ENCODE data around the gene CNPY1.

Gene CNPY1

GRCh38 chr7:155466814-155467733, 79.3 kb downstream of the CNPY1 start:
- DNase-seq (ENCODE audit: low read depth): no peak

GRCh38 chr7:155466142-155466813, 80.1 kb downstream of the CNPY1 start:
- DNase-seq (ENCODE audit: low read depth): no peak

DNA sequence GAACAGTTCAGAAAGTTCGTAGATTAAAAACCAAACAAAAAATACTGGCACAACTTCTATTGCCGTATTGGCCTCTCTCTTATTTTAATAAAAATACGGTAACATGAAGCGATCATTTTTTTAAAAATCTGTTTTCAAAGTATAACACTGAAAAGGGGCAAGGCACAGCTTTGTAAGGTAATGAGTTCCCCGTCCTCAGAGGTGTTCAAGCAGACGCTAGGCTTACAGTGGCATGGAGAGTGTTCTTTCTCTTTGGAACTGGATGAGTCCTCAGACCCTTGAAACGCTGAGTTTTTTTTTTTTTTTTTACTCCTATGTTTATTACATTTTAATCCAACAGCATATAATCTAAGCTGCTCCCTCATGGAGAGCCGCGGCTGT, 80.6 kb downstream of the CNPY1 start:
- no peak for DNase-seq (ENCODE audit: low read depth)

DNA sequence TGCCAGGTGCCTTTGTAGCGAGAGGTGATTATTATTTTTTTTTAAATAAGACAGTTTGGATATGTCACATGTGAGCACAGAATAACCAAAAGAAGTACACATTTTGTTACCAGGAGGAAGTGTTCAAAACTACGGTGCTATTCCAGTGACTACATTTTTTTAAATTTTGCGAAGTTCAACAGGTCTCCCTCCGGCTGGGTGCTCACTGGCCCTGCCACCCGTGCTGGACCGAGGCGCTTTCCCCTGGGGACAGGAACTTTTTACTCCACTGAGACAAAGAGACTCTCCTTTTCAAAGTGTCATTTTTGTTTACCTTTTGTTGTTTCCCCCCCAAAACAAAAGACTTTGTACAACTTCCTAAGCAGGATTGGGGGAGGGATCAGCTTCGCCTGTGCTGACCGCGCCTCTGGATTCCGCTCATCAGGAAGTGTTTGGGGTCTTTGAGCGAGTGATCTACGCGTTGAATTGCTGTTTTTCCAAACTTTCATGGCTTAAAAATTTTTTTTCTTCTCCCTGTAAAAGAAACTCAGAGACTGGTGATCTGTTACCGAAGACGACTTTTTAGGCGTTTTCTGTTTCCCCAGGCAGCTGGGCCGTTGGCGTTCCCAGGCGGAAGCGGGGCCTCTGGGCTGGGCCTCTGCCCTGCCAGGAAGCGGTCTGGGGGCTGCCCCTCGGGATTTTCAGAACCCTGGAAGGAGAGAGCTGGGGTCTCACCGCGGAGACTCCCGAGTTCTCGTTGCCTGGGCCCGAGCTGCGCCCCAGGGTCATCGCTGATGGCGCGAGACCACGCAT, 81.2 kb downstream of the CNPY1 start:
- no peak for DNase-seq (ENCODE audit: low read depth)

DNA sequence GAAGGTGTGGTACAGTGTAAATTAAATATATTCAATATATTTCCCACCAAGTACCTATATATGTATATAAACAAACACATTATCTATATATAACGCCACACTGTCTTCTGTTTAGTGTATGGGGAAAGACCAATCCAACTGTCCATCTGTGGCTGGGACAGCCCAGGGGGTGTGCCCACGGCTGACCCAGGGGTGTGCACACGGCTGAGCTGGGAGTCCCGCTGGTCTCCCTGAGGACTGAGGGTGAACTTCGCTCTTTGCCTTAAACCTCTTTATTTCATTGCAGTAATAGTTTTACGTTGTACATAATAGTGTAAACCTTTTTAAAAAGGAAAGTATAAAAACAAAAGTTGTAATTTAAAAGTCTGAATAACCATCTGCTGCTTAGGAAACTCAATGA, 82.2 kb downstream of the CNPY1 start:
- no peak for DNase-seq (ENCODE audit: low read depth)

DNA sequence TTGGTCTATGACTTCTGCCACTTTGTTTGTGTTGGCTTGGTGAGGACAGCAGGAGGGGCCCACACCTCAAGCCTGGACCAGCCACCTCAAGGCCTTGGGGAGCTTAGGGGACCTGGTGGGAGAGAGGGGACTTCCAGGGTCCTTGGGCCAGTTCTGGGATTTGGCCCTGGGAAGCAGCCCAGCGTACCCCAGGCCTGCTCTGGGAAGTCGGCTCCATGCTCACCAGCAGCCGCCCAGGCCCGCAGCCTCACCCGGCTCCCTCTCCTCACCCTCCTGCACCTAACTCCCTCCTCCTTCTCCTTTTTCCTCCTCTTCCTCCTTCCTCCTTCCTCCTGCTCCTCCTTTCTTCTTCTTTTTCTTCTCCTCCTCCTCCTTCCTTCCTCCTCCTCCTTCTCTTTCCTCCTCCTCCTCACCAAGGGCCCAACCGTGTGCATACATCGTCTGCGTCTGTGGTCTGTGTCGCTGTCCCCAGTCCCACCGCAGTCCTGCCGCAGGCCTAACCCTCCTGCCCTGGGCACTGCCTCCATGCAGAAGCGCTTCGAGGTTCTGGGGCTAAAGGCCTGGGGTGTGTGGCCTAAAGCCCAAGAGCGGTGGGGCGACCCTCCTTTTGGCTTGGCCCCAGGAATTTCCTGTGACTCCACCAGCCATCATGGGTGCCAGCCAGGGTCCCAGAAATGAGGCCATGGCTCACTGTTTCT, 83.1 kb downstream of the CNPY1 start:
- DNase-seq (ENCODE audit: low read depth): no peak

DNA sequence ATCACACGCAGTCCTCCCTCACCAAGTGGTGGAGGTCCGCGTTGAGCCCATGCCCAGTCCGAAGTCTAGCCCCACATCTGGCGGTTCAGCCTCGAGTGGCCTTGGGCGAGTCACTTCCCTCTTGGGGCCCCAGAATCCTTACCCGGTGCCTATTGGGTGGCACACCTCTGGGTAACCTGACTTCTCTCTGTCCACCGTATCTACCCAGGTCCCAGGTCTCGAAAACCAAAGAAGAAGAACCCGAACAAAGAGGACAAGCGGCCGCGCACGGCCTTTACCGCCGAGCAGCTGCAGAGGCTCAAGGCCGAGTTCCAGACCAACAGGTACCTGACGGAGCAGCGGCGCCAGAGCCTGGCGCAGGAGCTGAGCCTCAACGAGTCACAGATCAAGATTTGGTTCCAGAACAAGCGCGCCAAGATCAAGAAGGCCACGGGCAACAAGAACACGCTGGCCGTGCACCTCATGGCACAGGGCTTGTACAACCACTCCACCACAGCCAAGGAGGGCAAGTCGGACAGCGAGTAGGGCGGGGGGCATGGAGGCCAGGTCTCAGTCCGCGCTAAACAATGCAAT, 84.1 kb downstream of the CNPY1 start:
- no peak for DNase-seq (ENCODE audit: low read depth)

DNA sequence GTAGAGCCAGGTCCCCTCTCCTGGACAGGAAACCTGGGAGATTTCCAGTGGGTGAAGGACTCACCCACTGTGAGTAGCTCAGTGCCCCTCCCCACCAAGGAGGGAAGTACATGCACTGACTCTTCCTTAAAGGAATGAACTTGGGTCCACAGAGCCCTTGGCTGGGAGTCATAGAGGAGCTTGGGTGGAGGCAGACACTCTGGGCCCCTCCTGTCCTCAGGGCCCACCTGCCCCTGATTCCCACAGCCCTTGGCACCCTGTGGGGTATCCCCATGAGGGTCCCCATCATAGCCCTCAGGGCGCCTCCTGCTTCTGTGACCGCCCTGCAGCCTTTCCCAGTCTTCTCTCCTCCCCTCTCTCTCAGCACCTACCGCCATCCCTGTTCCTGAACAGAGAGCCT, 84.7 kb downstream of the CNPY1 start:
- DNase-seq (ENCODE audit: low read depth): no peak

DNA sequence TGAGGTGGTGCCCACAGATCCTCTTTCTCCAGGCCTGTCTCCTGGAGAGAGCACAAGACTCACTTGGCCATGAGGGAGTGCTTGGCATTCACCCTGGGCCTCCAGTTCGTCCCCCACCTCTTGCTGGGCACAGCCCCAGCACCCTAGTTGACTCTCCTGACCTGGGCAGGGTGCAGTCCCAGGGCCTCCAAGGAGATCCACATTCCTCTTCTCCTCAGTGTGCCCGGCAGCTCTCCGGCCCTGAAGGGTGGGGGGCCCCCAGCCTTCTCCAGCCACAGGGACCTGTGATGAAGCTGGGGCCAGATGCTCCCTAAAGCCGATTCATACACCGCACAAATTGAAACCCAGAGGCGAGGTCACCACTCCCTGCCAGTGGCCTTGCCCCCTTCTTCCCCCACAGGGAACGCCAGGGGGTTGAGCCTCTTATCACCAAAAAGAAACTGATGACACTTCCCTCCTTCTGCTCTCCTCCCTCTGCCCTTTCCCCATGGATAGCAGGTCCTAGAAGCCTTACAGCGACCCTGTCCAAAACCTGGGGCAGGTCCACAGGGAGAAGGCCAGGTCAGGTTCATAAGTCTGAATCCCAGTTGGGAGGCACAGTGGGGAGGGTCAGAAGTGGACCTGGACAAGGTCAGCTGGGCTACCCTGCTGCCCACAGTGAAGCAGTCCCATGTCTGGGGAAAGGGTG, 85.3 kb downstream of the CNPY1 start:
- DNase-seq (ENCODE audit: low read depth): no peak

DNA sequence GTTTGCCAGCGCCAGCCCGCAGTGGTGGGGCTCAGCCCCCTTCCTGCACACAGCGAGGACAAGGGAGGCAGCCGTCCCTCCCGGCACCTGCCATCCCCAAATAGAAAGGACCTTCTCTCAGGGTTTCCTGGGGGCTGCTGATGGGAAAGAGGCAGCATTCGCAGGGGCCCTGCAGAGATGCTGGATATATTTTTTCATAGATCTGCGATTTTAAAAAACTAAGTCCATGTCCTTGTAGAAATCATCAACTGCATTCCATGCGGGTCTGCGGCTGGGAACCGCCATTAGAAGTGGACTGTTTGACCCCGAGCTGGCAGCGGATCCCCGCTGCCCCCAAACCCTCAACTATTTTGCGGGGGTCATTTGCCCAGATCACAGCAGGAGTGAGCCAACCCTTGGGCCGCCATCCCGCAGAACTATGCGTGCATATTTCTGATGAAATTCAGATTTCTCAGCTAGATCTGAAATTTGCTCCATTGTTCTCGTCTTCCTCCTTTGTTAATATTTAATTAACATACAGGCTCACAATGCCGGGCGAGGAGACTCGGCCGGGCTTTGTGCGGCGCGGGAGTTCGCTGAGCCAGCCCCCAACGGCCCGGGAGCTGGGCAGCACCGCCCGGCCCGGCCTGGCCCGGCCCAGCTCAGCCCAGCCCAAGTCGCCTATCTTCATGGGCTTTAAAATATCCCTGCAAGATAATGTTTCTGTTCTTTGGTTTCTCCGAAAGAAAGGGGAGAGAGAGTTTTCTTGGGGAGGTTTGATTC, 86.5 kb downstream of the CNPY1 start:
- DNase-seq (ENCODE audit: low read depth): no peak

DNA sequence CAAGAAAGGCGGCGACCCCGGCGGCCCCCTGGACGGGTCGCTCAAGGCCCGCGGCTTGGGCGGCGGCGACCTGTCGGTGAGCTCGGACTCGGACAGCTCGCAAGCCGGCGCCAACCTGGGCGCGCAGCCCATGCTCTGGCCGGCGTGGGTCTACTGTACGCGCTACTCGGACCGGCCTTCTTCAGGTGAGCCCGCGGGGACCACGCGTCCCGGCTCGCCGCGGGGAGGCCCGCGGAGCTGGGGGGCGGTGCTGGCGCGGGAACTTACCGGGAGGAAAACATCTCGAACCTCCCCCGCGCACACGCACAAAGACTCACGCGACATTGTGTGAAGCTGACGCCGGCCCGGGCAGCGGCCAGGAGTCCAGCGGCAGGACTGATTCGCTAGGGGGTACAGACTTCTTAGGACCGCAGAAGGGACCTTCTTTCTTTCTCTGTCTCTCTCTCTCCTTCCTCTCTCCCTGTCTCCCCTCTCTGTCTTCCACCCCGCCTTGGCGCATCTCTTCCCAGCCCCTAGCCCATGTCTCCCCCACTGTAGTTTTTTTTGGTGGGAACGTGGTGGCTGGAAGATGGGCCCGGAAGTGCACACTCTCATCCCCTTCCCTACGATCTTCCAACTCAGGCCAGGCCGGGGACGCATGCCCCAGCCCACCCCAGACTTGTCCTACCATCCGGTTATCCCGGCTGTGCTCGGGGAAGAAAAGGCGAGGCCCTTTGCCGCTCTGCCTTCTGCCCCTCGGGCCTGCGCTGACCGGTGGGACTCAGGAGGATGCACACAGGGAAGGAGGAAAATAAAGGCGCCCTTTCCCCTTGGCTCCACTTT, 87.3 kb downstream of the CNPY1 start:
- DNase-seq (ENCODE audit: low read depth): no peak

DNA sequence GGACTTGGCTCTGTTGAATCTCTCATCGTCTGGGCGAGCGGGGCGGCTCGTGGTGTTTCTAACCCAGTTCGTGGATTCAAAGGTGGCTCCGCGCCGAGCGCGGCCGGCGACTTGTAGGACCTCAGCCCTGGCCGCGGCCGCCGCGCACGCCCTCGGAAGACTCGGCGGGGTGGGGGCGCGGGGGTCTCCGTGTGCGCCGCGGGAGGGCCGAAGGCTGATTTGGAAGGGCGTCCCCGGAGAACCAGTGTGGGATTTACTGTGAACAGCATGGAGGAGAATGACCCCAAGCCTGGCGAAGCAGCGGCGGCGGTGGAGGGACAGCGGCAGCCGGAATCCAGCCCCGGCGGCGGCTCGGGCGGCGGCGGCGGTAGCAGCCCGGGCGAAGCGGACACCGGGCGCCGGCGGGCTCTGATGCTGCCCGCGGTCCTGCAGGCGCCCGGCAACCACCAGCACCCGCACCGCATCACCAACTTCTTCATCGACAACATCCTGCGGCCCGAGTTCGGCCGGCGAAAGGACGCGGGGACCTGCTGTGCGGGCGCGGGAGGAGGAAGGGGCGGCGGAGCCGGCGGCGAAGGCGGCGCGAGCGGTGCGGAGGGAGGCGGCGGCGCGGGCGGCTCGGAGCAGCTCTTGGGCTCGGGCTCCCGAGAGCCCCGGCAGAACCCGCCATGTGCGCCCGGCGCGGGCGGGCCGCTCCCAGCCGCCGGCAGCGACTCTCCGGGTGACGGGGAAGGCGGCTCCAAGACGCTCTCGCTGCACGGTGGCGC, 88.1 kb downstream of the CNPY1 start, which contains the start of gene EN2:
Gene EN2 (plus strand): TSS at position 19 of the 767 bp plus-strand sequence. CDS start 249 bp downstream, at position 268.
- DNase-seq (ENCODE audit: low read depth): no peak

GRCh38 chr7:155457544-155458110, 88.7 kb downstream of the CNPY1 start:
- DNase-seq (ENCODE audit: low read depth): no peak

DNA sequence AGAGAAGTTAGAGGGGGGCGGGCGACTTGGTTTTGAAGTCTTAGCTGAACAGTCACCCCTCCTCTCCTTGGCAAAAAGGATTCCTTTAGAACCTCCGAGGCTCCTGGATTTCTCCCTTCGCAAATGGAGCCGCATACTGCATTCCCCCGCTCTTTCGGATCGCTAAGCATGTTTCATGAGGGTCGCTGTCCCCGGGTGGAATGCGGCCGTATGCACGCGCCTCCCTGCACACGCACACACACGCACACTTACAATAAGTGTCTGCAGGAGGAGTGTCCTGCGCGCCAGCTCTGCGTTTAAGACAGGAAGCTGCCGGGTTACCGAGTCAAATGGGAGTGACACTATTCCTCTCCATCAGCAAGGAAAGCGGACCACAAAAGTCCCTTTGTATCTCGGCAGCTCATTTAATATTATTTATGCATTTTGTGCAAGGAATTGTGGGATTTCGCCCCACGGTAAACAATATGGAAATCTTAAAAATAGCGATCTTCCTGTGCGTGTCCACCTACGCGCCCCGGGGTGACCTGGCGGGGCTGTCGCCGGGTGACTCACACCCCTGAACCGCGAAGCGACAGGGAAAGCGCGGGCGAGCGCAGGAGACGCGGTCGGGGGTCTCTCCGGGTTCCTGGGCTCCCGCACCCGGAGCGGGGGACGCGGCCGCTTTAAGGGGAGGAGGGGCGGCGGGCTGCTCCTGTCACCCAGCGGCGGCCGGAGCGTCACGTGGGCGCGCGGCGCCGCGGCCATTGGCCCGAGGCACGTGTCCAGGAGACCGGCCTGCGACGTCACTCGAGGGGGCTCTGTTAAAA, 89.4 kb downstream of the CNPY1 start:
- DNase-seq (ENCODE audit: low read depth): peak; percentile 11

DNA sequence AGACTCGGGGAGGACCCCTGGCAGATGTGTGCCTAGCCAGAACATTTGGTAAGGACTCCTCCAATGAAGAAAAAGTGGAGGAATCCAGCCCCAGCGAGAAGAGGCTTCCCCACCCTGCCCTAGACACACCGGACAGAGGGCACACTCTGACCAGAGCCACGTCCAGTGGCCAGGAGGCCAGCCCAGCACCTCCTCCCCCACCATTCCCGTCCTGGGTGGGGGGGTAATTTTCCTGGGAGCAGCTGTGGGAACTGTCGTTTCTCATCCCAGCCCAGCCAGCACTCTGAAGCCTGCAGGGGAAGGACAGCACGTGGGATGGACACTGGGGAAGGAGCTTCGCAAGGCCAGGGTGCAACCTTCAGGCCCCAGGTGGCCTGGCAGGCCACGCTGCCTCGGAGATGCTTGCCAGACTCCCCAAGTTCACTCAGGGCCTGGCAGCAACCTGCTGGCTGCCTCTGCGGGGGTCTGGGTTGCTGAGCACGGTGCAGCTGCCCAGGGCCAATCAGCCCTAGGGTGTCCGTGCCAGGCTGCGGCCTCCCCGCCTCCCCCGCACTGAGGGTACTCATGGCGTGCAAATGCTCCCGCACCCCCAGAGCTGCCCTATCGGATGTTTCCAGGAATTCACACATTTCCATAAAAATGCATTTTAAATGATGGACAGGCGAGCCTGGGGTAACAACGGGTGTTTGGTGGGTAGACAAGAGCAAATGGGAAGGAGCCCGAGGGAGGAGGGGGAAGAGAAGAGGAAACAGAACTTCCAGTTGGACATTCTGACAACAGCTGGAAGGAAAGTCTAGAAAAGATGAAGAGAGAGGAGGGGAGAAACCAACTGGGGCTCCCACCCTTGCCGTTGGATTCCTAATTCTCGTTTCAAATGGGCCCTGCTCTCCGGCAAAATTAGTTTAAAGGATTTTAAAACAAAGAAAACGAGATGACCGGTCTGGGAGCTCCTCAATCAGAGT, 90.3 kb downstream of the CNPY1 start:
- DNase-seq (ENCODE audit: low read depth): no peak

- DNase-seq (ENCODE audit: low read depth): no peak
Observed at GRCh38 chr7:155455132-155455693, 91.1 kb downstream of the CNPY1 start.
